GM21825 (cell line): ENCODE measurements around the gene TFR2.
A peak's percentile ranks its signal among the peaks of the same experiment; 100 is the strongest.
"Not testable (repeated sequence)": the region's sequence is repeated elsewhere in the genome, so short reads cannot be mapped to it uniquely, and the experiment has no call there.

Experiments used
- ATAC-seq: cut with Tn5 transposase; IDR thresholded peaks from one replicate; pipeline ENCODE4 v1.9.1; 2021; ENCODE audit warnings: mild to moderate bottlenecking, moderate library complexity; ENCODE audit not compliant: unreplicated experiment

TFR2 gene

GRCh38 chr7:100678291-100678984, 37.1 kb upstream of the TFR2 start:
- no peak for ATAC-seq

DNA sequence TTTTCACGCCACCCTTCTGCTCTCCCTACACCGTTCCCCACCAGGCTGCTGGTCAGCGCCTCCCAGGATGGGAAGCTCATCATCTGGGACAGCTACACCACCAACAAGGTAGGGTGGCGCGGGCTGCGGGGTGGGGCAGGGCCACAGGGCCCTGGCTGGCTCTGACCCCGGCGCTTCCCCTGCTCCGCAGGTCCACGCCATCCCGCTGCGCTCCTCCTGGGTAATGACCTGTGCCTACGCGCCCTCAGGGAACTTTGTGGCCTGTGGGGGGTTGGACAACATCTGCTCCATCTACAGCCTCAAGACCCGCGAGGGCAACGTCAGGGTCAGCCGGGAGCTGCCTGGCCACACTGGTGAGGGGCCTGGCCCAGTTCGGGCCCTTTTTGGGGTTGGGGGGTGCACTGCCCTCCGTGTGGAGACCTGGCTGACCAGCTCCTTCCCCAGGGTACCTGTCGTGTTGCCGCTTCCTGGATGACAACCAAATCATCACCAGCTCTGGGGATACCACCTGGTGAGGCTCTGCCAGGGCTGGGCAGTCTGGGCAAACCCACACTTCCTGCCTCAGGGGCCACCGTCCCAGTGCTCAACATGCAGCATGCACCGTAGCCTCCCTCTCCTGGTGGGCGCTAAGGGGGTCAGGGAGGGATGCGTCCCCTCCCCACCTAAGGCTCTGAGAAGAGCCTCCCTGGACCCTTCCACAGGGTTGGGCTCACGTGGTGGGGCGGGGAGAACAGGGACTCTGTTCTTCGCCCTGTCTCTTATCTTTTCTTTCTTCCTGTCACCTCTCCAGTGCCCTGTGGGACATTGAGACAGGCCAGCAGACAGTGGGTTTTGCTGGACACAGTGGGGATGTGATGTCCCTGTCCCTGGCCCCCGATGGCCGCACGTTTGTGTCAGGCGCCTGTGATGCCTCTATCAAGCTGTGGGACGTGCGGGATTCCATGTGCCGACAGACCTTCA, 36.2 kb upstream of the TFR2 start:
- ATAC-seq = no peak

DNA sequence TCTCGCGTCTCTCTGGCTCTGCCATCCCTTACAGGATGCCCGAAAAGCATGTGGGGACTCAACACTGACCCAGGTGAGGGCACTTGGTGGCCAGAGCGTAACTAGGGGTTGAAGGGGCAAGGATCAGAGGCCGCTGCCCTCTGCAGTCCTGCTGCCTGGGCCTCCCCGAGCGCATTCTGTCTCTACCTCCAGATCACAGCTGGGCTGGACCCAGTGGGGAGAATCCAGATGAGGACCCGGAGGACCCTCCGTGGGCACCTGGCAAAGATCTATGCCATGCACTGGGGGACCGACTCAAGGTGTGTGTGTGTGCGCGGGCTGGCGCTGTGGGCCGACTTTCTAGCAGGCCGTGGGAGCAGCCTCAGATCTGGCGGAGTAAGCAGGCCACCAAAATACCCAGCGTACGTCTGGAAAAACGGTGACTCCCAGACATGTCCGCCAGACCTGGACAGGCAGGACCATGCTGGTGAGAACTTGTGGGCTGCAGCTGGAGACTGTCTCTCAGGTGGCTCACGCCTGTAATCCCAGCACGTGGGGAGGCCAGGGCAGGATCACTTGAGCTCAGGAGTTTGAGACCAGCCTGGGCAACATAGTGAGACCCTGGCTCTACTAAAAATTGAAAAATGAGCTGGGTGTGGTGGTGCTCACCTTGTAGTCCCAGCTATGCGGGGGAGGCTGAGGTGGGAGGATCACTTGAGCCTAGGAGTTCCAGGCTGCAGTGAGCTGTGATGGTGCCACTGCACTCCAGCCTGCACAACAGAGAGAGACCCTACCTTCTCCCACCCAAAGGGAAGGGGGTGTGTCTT, 35.4 kb upstream of the TFR2 start:
- no peak for ATAC-seq

GRCh38 chr7:100675581-100676350, 34.4 kb upstream of the TFR2 start:
- peak; percentile 27 for ATAC-seq

DNA sequence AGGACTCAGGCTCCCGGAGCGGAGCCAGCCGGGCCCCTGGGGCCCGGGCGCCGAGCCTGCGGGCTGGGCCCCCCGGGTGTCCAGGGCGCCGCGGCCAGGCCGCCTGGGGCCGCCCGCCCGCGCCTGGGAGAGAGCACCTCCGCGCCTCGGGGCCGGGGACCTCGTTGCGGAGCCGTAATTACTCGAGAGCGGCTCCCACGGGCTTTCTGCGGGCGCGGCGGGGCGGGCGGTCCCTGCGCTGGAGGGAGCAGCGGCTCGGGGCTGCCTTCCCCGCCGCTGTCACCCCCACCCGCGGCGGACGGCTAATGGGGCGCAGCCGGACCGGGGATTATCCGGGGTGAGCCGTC, 33.7 kb upstream of the TFR2 start:
- ATAC-seq = no peak

- ATAC-seq = no peak
Observed at GRCh38 chr7:100674411-100675104, 33.2 kb upstream of the TFR2 start.

GRCh38 chr7:100673942-100674410, 32.6 kb upstream of the TFR2 start:
- peak; percentile 1 for ATAC-seq

DNA sequence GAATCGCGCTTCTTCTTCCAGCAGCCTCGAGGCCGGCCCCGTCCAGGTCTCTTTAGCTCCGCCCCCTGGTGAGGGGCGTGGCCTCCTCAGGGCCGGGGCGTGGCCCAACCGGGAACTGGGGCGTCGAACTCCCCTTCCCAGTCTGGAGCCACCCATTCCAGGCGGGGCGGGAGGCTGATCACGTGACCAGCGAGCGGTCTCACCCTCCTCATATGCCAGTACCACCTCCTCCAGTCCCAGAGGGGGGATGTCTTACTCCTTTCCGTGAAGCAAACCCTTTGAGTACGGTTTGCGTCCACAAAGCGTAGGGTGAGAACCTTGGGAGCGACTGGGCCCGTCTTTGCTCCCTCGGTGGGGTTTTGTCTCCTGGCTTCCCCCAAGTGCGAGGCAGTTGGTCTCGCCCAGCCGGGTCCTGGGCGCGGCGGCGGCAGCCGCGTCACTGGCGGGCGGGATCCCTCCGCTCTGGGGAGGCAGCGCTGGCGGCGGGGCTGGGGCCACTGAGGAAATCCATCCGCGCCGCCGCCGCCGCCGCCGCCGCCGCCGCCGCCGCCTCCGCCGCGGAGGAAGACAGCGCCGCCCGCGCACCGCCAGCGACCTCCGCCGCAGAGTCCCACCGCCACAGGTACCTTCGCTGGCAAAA, 32.1 kb upstream of the TFR2 start, which contains the start of gene GNB2:
TSS of gene GNB2 (plus strand) at position 439 of the 640 bp plus-strand sequence. CDS start 2,526 bp downstream, outside the sequence.
- peak; percentile 54 for ATAC-seq

DNA sequence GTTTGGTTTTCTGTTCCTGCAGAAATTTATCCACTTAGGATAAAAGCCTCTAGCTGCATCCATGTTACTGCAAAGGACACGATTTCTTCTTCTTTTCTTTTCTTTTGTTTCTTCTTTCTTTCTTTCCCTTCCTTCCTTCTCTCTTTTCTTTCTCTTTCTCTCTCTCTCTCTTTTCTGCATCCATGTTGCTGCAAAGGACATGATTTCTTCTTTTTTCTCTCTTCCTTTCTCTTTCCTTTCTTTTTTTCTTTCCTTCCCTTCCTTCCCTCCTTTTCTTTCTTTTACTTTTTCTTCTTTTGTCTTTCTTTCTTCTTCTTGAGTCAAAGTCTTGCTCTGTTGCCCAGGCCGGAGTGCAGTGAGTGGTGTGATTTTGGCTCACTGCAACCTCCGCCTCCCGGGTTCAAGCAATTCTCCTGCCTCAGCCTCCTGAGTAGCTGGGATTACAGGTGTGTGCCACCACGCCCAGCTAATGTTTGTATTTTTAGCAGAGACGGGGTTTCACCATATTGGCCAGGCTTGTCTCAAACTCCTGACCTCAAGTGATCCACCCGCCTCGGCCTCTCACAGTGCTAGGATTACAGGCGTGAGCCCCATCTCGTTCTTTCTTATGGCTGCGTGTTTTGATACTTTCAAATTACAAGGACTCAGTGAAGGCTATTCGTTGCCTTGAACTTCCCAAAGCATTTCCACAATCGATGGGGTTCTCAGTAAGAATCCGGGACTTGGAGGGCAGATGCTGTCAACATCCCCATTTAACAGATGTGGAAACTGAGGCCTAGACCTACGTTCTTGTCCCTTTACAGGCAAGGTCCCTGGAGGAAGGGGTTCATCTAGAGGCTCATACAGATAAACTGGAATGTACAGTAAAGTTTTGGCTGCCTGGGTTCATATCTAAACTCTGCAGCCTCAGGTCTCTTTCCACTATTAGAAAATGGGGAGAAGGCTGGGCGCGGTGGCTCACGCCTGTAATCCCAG, 30.3 kb upstream of the TFR2 start:
- ATAC-seq = no peak

DNA sequence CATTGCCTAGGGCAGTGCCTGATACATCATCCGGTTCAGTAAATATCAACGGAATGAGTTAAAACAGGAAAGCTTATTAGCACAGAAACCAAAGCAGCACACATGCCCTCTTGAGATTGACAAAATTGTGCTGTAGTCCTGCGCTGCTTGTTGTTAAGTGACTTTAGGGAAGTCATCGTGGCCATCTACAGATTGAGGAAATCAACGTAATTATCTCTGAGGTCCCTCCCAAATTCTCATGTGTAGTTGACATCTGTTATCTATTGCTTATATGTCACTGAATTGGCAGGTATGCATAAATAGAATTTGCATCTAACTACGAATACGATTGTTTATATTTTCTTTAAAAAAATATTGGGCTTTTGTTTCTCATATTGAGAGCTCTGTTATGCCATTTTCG, 28.7 kb upstream of the TFR2 start:
- ATAC-seq = no peak

DNA sequence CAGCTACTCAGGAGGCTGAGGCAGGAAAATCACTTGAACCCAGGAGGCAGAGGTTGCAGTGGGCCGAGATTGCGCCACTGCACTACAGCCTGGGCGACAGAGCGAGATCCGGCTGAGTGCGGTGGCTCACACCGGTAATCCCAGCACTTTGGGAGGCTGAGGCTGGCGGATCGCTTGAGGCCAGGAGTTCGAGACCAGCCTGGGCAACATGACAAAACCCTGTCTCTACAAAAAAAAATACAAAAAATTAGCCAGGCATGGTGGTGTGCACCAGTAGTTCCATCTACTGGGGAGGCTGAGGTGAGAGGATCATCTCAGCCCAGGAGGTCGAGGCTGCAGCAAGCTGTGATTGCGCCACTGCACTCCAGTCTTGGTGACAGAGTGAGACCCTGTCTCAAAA, 27.8 kb upstream of the TFR2 start:
- not testable (repeated sequence) for ATAC-seq

DNA sequence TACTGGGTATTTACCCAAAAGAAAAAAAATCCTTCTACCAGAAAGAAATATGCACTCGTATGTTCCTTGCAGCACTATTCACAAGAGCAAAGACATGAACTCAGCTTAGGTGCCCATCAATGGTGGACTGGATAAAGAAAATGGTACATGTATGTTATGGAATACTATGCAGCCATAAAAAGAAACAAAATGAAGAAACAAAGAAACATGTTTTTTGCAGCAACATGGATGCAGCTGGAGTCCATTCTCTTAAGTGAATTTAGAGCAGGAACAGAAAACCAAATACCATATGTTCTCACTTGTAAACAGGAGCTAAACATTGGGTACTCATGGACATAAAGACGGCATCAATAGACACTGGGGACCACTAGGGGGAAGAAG, 26.7 kb upstream of the TFR2 start:
- no peak for ATAC-seq

DNA sequence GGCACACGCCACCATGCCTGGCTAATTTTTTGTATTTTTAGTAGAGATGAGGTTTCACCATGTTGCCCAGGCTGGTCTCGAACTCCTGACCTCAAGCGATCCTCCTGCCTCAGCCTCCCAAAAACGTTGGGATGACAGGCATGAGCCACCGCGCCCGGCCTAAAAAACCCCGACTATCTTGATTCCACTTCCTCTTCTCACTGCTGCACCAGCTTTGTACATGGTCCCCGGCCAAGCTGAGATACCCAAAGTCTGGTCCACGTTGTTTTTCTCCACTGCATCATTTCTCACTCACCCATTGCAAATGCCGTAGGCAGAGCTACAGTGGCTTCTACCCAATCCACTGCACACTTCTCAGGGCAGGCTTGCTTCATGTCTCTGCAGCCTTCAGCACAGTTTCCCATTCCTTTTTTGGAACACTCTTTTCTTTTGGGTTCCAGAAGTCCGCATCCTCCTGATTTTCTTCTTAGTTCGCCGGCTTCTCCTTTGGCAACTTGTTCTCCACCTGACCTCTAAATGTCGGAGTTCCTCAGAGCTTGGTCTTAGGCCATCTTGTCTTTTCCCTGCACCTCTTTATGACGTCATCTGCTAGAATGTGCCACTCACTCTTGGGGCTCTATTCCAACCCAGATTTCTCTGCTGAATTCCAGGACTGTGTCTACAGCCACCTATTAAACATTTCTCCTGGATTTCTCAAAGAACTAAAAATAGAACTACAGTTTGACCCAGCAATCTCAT, 26.1 kb upstream of the TFR2 start:
- ATAC-seq = no peak

DNA sequence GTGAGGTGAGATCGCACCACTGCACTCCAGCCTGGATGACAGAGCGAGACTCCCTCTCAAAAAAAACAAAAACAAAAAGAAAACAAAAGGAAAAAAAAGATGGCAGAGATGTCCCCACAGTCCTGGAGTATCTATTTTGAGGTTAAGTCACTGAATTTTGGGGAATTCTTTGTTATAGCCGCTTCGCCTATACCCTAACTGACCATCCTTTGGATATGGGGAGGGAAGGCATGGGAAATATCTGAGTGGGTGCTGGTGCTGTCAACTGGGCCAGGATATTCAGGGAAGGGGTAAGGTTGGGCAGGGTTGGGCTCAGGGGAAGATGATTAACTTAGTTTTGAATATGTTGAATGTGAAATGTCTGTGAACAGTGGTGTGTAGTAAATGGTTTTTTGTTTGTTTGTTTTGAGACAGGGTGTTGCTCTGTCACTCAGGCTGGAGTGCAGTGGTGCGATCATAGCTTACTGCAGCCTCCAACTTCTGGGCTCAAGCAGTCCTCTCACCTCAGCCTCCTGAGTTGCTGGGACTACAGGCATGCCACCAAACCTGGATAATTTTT, 23.9 kb upstream of the TFR2 start:
- no peak for ATAC-seq

GRCh38 chr7:100662194-100662776, 20.9 kb upstream of the TFR2 start:
- not testable (repeated sequence) for ATAC-seq

- ATAC-seq = no peak
Observed at GRCh38 chr7:100655908-100656674, 14.7 kb upstream of the TFR2 start, which contains the start of gene ACTL6B. Gene ACTL6B, minus strand, starts transcription at chr7:100656448. Its CDS starts 94 bp downstream, at chr7:100656354.
